OCI-LY3 (cell line): ENCODE results near the gene ZMYM3.

Experiments
- EZH2phosphoT487 ChIP-seq: fragments of 200-600 bp; shearing (Covaris generic); IDR thresholded peaks from 2 replicates; pipeline ENCODE4 v1.6.1; 2018; ENCODE audit warnings: antibody characterized with exemption, mixed run types, low read depth
- TF ChIP-seq, protein P1 (sequence below): fragments of 200-600, 300-600 bp; sonication (generic); IDR thresholded peaks from 2 replicates; pipeline ENCODE4 v1.5.1; 2014; ENCODE audit warnings: antibody characterized with exemption, low read length, low read depth

GRCh38 chrX:71225009-71225408 lies 28.9 kb downstream of the ZMYM3 start:
- TF ChIP-seq, protein P1, sequence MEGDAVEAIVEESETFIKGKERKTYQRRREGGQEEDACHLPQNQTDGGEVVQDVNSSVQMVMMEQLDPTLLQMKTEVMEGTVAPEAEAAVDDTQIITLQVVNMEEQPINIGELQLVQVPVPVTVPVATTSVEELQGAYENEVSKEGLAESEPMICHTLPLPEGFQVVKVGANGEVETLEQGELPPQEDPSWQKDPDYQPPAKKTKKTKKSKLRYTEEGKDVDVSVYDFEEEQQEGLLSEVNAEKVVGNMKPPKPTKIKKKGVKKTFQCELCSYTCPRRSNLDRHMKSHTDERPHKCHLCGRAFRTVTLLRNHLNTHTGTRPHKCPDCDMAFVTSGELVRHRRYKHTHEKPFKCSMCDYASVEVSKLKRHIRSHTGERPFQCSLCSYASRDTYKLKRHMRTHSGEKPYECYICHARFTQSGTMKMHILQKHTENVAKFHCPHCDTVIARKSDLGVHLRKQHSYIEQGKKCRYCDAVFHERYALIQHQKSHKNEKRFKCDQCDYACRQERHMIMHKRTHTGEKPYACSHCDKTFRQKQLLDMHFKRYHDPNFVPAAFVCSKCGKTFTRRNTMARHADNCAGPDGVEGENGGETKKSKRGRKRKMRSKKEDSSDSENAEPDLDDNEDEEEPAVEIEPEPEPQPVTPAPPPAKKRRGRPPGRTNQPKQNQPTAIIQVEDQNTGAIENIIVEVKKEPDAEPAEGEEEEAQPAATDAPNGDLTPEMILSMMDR = no peak
- TF ChIP-seq EZH2phosphoT487 = no peak
